IMR-90 (cell line): ENCODE measurements around the gene FNBP1.

Experiments
- CTCF ChIP-seq: conservative IDR thresholded peaks from 2 replicates; pipeline ENCODE4 v1.5.1; 2012; ENCODE audit warnings: mild to moderate bottlenecking, low read depth, low read length, improper control_type of control experiment
- SMC3 ChIP-seq: fragments of 150-350 bp; IDR thresholded peaks from 2 replicates; pipeline ENCODE4 v1.6.1; 2016; ENCODE audit warnings: low read depth, mild to moderate bottlenecking, antibody characterized with exemption, low read length, moderate library complexity

- TF ChIP-seq CTCF (no peak), SMC3 (no peak)
Observed at GRCh38 chr9:129904734-129905133, 138.3 kb downstream of the FNBP1 start.
